ENCODE measurements around the gene NT5DC3.

DNA sequence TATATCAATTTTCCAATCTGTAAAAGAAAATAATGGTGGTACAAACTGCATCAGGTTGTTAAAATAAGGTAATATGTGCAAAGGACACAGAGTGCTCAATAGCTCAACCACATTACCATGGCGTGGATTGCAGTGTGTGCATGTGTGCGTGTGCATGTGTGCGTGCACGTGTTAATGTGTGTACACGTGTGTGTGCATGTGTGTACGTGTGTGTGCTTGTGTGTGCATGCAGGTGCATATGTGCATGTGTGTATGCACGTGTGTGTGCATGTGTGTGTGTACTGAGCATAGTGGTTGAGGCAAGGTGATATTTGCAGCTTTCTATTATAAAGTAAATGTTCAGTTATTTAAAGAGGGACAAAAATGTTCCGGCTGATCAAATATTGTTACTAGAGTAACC lies 115.6 kb downstream of the NT5DC3 start:
- TF ChIP-seq, protein P1, sequence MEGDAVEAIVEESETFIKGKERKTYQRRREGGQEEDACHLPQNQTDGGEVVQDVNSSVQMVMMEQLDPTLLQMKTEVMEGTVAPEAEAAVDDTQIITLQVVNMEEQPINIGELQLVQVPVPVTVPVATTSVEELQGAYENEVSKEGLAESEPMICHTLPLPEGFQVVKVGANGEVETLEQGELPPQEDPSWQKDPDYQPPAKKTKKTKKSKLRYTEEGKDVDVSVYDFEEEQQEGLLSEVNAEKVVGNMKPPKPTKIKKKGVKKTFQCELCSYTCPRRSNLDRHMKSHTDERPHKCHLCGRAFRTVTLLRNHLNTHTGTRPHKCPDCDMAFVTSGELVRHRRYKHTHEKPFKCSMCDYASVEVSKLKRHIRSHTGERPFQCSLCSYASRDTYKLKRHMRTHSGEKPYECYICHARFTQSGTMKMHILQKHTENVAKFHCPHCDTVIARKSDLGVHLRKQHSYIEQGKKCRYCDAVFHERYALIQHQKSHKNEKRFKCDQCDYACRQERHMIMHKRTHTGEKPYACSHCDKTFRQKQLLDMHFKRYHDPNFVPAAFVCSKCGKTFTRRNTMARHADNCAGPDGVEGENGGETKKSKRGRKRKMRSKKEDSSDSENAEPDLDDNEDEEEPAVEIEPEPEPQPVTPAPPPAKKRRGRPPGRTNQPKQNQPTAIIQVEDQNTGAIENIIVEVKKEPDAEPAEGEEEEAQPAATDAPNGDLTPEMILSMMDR (conservative IDR thresholded peaks at IDR 0.05; ENCODE audit: low read depth, low read length): no peak
- TF ChIP-seq EZH2 (IDR thresholded peaks at IDR 0.05; ENCODE audit: borderline replicate concordance, low read depth, low read length, poor library complexity, severe bottlenecking): no peak

Data from A673 (cell line).